HL-60 (cell line): Measurements from ENCODE around the gene ZFAND6.

ENCODE experiments used
- DNase-seq, 2 experiments: peaks; one replicate each; pipeline ENCODE4 v3.0.0-alpha.2; 2010 to 2020; ENCODE audit warnings: low read depth in 1 of 2, low spot score in 1 of 2
- H3K27ac ChIP-seq: fragments of 250-450 bp; sonication (Bioruptor Pico); replicated peaks from 2 replicates; pipeline ENCODE4 v1.5.1; 2020; ENCODE audit warnings: mild to moderate bottlenecking, moderate library complexity
- H3K27me3 ChIP-seq: fragments of 250-450 bp; sonication (Bioruptor Pico); 2 replicates; pipeline ENCODE4 v1.5.1; 2021; ENCODE audit warnings: mild to moderate bottlenecking, moderate library complexity; ENCODE audit not compliant: insufficient read depth, poor library complexity, severe bottlenecking
- H3K4me3 ChIP-seq: replicated peaks from 2 replicates; pipeline ENCODE4 v1.5.1; 2011; ENCODE audit warnings: mild to moderate bottlenecking, control low read depth, low read length; ENCODE audit not compliant: insufficient read depth
- GABPA ChIP-seq: IDR thresholded peaks from 2 replicates; pipeline ENCODE4 v1.6.1; 2012; ENCODE audit warnings: low read depth
- POLR2AphosphoS5 ChIP-seq: IDR thresholded peaks from 2 replicates; pipeline ENCODE4 v1.6.1; 2012; ENCODE audit warnings: low read depth
- SPI1 ChIP-seq: IDR thresholded peaks from 2 replicates; pipeline ENCODE4 v1.6.1; 2012; ENCODE audit warnings: low read depth, mild to moderate bottlenecking, borderline replicate concordance
- TF ChIP-seq, protein P1 (sequence below): IDR thresholded peaks from one replicate; pipeline ENCODE4 v1.5.1; 2011; ENCODE audit warnings: low read length, control low read depth, inconsistent platforms; ENCODE audit not compliant: insufficient read depth
- TF ChIP-seq, protein P2 (sequence below): IDR thresholded peaks from 2 replicates; pipeline ENCODE4 v1.6.1; 2012; ENCODE audit warnings: low read depth; ENCODE audit not compliant: insufficient replicate concordance

ZFAND6 gene

DNA sequence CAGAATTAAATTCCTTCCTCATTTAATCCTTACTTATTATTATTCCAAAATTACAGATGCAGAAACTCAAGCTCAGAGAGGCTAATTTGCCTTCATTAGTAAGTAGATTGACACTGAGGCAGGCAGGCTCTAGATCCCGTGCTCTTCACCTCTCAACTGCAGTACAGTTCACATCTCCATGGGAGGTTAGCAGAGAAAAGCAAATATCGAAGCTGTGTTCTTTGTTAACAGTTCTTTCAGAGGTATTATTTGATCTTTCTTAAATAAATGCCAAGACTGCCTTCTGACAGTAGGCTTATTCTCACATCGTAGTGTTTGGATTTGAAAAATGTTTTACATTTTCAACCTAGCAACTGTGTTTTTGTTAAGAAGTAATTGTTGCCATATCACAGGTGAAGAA is 77.4 kb downstream of the ZFAND6 start:
- Histone ChIP-seq H3K27me3 (no peaks in the 10 kb centered on the region), H3K27ac (no peak overlapping the region), H3K4me3 (no peak overlapping the region)
- TF ChIP-seq, protein P1, sequence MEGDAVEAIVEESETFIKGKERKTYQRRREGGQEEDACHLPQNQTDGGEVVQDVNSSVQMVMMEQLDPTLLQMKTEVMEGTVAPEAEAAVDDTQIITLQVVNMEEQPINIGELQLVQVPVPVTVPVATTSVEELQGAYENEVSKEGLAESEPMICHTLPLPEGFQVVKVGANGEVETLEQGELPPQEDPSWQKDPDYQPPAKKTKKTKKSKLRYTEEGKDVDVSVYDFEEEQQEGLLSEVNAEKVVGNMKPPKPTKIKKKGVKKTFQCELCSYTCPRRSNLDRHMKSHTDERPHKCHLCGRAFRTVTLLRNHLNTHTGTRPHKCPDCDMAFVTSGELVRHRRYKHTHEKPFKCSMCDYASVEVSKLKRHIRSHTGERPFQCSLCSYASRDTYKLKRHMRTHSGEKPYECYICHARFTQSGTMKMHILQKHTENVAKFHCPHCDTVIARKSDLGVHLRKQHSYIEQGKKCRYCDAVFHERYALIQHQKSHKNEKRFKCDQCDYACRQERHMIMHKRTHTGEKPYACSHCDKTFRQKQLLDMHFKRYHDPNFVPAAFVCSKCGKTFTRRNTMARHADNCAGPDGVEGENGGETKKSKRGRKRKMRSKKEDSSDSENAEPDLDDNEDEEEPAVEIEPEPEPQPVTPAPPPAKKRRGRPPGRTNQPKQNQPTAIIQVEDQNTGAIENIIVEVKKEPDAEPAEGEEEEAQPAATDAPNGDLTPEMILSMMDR = no peak
- TF ChIP-seq POLR2AphosphoS5 = no peak
- TF ChIP-seq SPI1 = no peak
- TF ChIP-seq, protein P2, sequence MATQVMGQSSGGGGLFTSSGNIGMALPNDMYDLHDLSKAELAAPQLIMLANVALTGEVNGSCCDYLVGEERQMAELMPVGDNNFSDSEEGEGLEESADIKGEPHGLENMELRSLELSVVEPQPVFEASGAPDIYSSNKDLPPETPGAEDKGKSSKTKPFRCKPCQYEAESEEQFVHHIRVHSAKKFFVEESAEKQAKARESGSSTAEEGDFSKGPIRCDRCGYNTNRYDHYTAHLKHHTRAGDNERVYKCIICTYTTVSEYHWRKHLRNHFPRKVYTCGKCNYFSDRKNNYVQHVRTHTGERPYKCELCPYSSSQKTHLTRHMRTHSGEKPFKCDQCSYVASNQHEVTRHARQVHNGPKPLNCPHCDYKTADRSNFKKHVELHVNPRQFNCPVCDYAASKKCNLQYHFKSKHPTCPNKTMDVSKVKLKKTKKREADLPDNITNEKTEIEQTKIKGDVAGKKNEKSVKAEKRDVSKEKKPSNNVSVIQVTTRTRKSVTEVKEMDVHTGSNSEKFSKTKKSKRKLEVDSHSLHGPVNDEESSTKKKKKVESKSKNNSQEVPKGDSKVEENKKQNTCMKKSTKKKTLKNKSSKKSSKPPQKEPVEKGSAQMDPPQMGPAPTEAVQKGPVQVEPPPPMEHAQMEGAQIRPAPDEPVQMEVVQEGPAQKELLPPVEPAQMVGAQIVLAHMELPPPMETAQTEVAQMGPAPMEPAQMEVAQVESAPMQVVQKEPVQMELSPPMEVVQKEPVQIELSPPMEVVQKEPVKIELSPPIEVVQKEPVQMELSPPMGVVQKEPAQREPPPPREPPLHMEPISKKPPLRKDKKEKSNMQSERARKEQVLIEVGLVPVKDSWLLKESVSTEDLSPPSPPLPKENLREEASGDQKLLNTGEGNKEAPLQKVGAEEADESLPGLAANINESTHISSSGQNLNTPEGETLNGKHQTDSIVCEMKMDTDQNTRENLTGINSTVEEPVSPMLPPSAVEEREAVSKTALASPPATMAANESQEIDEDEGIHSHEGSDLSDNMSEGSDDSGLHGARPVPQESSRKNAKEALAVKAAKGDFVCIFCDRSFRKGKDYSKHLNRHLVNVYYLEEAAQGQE = no peak
- TF ChIP-seq GABPA = no peak
- no peak for DNase-seq

- DNase-seq = no peak
- TF ChIP-seq SPI1 (no peak), GABPA (no peak), POLR2AphosphoS5 (no peak)
- TF ChIP-seq, protein P1 = no peak
- TF ChIP-seq, protein P2 = no peak
- H3K4me3 ChIP-seq = no peak overlapping the region
- H3K27ac ChIP-seq = no peak overlapping the region
- no peaks in the 10 kb centered on the region for H3K27me3 ChIP-seq
These were observed 79.5 kb downstream of the ZFAND6 start for GRCh38 chr15:80138961-80139360.

- DNase-seq = no peak
- H3K27ac ChIP-seq = no peak overlapping the region
- TF ChIP-seq POLR2AphosphoS5 (no peak), SPI1 (no peak), GABPA (no peak)
- TF ChIP-seq, protein P2 = no peak
- TF ChIP-seq, protein P1 = no peak
- no peak overlapping the region for H3K4me3 ChIP-seq
- no peaks in the 10 kb centered on the region for H3K27me3 ChIP-seq
These were observed 81.4 kb downstream of the ZFAND6 start for GRCh38 chr15:80140909-80141308.
